WTC11 (cell line): ENCODE measurements around the gene PHACTR3.

Source experiments
- ATF1 ChIP-seq: sonication (generic); formaldehyde crosslinking; IDR thresholded peaks from 2 replicates; pipeline ENCODE4 v1.8.1; 2023; ENCODE audit warnings: mild to moderate bottlenecking, moderate library complexity, missing genetic modification reagents
- CBFB ChIP-seq: sonication (generic); formaldehyde crosslinking; IDR thresholded peaks from 2 replicates; pipeline ENCODE4 v1.8.1; 2022; ENCODE audit warnings: mild to moderate bottlenecking, low read depth, missing genetic modification reagents
- CREB1 ChIP-seq: sonication (generic); formaldehyde crosslinking; IDR thresholded peaks from 2 replicates; pipeline ENCODE4 v1.8.0; 2023; ENCODE audit warnings: mild to moderate bottlenecking, missing genetic modification reagents
- CTCF ChIP-seq: fragments of 200-600 bp; IDR thresholded peaks from 2 replicates; pipeline ENCODE4 v1.8.0; 2022; ENCODE audit warnings: antibody characterized with exemption
- ETV6 ChIP-seq: sonication (generic); formaldehyde crosslinking; IDR thresholded peaks from 2 replicates; pipeline ENCODE4 v1.8.1; 2022; ENCODE audit warnings: mild to moderate bottlenecking, missing genetic modification reagents
- FOXJ3 ChIP-seq: sonication (generic); formaldehyde crosslinking; IDR thresholded peaks from 2 replicates; pipeline ENCODE4 v1.9.0; 2021; ENCODE audit warnings: missing genetic modification reagents, mild to moderate bottlenecking, borderline replicate concordance
- FOXP1 ChIP-seq: sonication (generic); formaldehyde crosslinking; IDR thresholded peaks from 2 replicates; pipeline ENCODE4 v1.8.0; 2022; ENCODE audit warnings: missing genetic modification reagents, mild to moderate bottlenecking, moderate library complexity, borderline replicate concordance
- FOXP4 ChIP-seq: sonication (generic); formaldehyde crosslinking; IDR thresholded peaks from 2 replicates; pipeline ENCODE4 v1.8.0; 2022; ENCODE audit warnings: mild to moderate bottlenecking, missing genetic modification reagents
- MAX ChIP-seq: sonication (generic); formaldehyde crosslinking; IDR thresholded peaks from 2 replicates; pipeline ENCODE4 v1.8.0; 2022; ENCODE audit warnings: mild to moderate bottlenecking, missing genetic modification reagents
- NR2C2 ChIP-seq: sonication (generic); formaldehyde crosslinking; IDR thresholded peaks from 2 replicates; pipeline ENCODE4 v1.8.0; 2022; ENCODE audit warnings: mild to moderate bottlenecking, missing genetic modification reagents
- SMAD3 ChIP-seq: sonication (generic); formaldehyde crosslinking; IDR thresholded peaks from 2 replicates; pipeline ENCODE4 v1.8.0; 2022; ENCODE audit warnings: missing genetic modification reagents, mild to moderate bottlenecking, borderline replicate concordance
- ZNF219 ChIP-seq: sonication (generic); formaldehyde crosslinking; IDR thresholded peaks from 2 replicates; pipeline ENCODE4 v1.8.0; 2023; ENCODE audit warnings: missing genetic modification reagents, mild to moderate bottlenecking, borderline replicate concordance
- ZNF396 ChIP-seq: fragments of 250-450 bp; sonication (Bioruptor Pico); IDR thresholded peaks from 2 replicates; pipeline ENCODE4 v1.8.0; 2021; ENCODE audit warnings: mild to moderate bottlenecking, moderate library complexity, borderline replicate concordance
- ZNF423 ChIP-seq: fragments of 250-450 bp; sonication (Bioruptor Pico); IDR thresholded peaks from 2 replicates; pipeline ENCODE4 v2.1.2; 2022; ENCODE audit warnings: mild to moderate bottlenecking, moderate library complexity

DNA sequence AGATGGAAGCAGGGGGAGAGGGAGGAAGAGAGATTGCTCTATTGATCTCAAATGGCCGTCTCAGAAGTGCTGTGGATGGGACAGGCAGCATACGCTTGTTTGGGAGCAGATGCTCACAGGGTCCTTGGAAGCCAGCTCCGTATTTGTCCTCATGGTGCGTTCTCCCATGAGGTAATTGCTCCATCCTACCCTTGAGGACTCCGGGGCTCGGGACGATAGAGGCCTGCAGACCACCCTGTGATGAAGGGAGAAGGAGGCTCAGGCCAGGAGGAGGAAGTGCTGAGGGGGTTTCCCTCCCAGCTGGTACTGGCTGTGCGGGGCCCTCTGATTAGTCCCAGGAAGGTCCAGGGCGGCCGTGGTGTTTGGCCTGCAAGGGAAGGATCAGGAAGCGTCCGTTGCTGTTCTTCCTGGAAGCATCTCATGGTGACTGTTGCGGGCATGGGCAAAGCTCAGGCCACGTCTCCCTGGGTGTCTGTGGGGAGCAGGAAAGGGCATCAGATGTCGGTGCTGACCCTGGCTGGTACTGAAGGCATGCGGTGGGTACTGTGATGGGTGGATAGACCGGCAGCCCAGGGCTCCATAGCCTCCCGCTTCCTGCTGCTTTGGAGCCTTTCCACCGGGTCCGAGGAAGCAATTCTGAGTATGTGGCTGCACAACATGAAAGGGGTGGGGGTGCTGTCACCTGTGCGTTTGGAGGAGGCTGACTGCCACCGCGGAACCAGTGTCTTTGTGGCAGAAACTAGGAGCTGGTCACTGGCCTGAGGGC lies 170.8 kb downstream of the PHACTR3 start:
- TF ChIP-seq CTCF (no peak), ZNF396 (no peak), ZNF219 (CRISPR knock-in tag) (no peak), ATF1 (CRISPR knock-in tag) (no peak), FOXP4 (CRISPR knock-in tag) (no peak), FOXJ3 (CRISPR knock-in tag) (no peak), CREB1 (no peak), MAX (CRISPR knock-in tag) (no peak), ZNF423 (CRISPR knock-in tag) (no peak), ETV6 (CRISPR knock-in tag) (no peak), SMAD3 (no peak), NR2C2 (CRISPR knock-in tag) (no peak), CBFB (CRISPR knock-in tag) (no peak), FOXP1 (CRISPR knock-in tag) (no peak)
